ENCODE data around the gene TAL1. TPM values are rescaled to one million over a fixed set of nuclear protein-coding genes. Genes with fewer than 3 reads are reported as not detected.

TAL1 gene
- polyA plus RNA-seq, 3 donors: 0.50 TPM; not detected in 2

GRCh38 chr1:47243910-47244309 is 11.9 kb upstream of the TAL1 start:
- Histone ChIP-seq H3K4me1 (ENCODE audit: control insufficient read depth in 1 of 2, insufficient read depth in 2 of 2, low read length in 2 of 2) (no peaks in the 10 kb centered on the region), H2AFZ (ENCODE audit: insufficient read depth, low read depth, low read length, poor library complexity, severe bottlenecking) (no peak overlapping the region), H4K20me1 (ENCODE audit: insufficient read depth, low read length) (no peaks in the 10 kb centered on the region), H3K27ac (ENCODE audit: low read depth in 1 of 2, low read length in 2 of 2) (no peak overlapping the region), H3K4me2 (replicated peaks; ENCODE audit: extremely low read depth, low read length, poor library complexity, severe bottlenecking) (no peak overlapping the region), H3K79me2 (ENCODE audit: insufficient read depth, low read length) (no peaks in the 10 kb centered on the region), H3K9me3 (replicated peaks in 1 of 2; ENCODE audit: control insufficient read depth in 1 of 2, insufficient read depth in 1 of 2, low read length in 2 of 2) (no peaks in the 10 kb centered on the region), H3K36me3 (replicated peaks in 1 of 2; ENCODE audit: control insufficient read depth in 1 of 2, insufficient read depth in 2 of 2, low read length in 2 of 2) (no peaks in the 10 kb centered on the region), H3K4me3 (replicated peaks in 1 of 3; ENCODE audit: low read depth in 2 of 3, low read length in 3 of 3) (no peak overlapping the region), H3K9ac (ENCODE audit: insufficient read depth, low read length, poor library complexity, severe bottlenecking) (no peak overlapping the region), H3K27me3 (ENCODE audit: control insufficient read depth in 2 of 2, insufficient read depth in 2 of 2, low read length in 2 of 2) (peaks cover 0 to 3% of the 10 kb centered on the region in 2 donors)
- Mint-ChIP-seq H3K27ac (no peak overlapping the region), H3K4me3 (no peak overlapping the region), H3K9me3 (no peaks in the 10 kb centered on the region), H3K4me1 (no peaks in the 10 kb centered on the region), H3K36me3 (peaks cover 1% of the 10 kb centered on the region in 2 donors), H3K27me3 (ENCODE audit: low read depth in 3 of 3) (peaks cover 9 to 22% (median 14%) of the 10 kb centered on the region in 3 donors)
- no peak for DNase-seq
- TF ChIP-seq CTCF (IDR thresholded peaks at IDR 0.05): no peak
- WGBS (ENCODE audit: insufficient coverage): no CpG with 5 or more reads among the region's 5 CpGs
- intact Hi-C loops (cut with micrococcal nuclease): no loop called here

- Histone ChIP-seq H3K36me3 (replicated peaks in 1 of 2; ENCODE audit: control insufficient read depth in 1 of 2, insufficient read depth in 2 of 2, low read length in 2 of 2) (no peaks in the 10 kb centered on the region), H3K4me2 (replicated peaks; ENCODE audit: extremely low read depth, low read length, poor library complexity, severe bottlenecking) (no peak overlapping the region), H3K9ac (ENCODE audit: insufficient read depth, low read length, poor library complexity, severe bottlenecking) (no peak overlapping the region), H3K79me2 (ENCODE audit: insufficient read depth, low read length) (no peaks in the 10 kb centered on the region), H3K27ac (ENCODE audit: low read depth in 1 of 2, low read length in 2 of 2) (no peak overlapping the region), H4K20me1 (ENCODE audit: insufficient read depth, low read length) (no peaks in the 10 kb centered on the region), H2AFZ (ENCODE audit: insufficient read depth, low read depth, low read length, poor library complexity, severe bottlenecking) (no peak overlapping the region), H3K9me3 (replicated peaks in 1 of 2; ENCODE audit: control insufficient read depth in 1 of 2, insufficient read depth in 1 of 2, low read length in 2 of 2) (no peaks in the 10 kb centered on the region), H3K4me3 (replicated peaks in 1 of 3; ENCODE audit: low read depth in 2 of 3, low read length in 3 of 3) (no peak overlapping the region), H3K4me1 (ENCODE audit: control insufficient read depth in 1 of 2, insufficient read depth in 2 of 2, low read length in 2 of 2) (no peaks in the 10 kb centered on the region), H3K27me3 (ENCODE audit: control insufficient read depth in 2 of 2, insufficient read depth in 2 of 2, low read length in 2 of 2) (peaks cover 0 to 11% of the 10 kb centered on the region in 2 donors)
- 86% methylated on average over 5 of the region's 11 CpGs for WGBS (ENCODE audit: insufficient coverage)
- no peak for DNase-seq
- no peak for TF ChIP-seq CTCF (IDR thresholded peaks at IDR 0.05)
- intact Hi-C loops (cut with micrococcal nuclease): no loop called here
- Mint-ChIP-seq H3K4me3 (no peak overlapping the region), H3K9me3 (no peaks in the 10 kb centered on the region), H3K36me3 (no peaks in the 10 kb centered on the region), H3K4me1 (peaks cover 6% of the 10 kb centered on the region), H3K27ac (no peak overlapping the region), H3K27me3 (ENCODE audit: low read depth in 3 of 3) (peaks cover 22 to 25% (median 22%) of the 10 kb centered on the region in 3 donors)
Observed at GRCh38 chr1:47241114-47242113, 9.4 kb upstream of the TAL1 start.
